HFFc6 (cell line): ENCODE data around the gene TECPR2. TPM values are rescaled to one million over a fixed set of nuclear protein-coding genes. Genes with fewer than 3 reads are reported as not detected.

Source experiments
- DNase-seq: peaks from one replicate; pipeline ENCODE4 v3.0.0-alpha.2; 2018
- H3K27ac Mint-ChIP-seq: 2 replicates; pipeline ENCODE4 v1.8.0; 2020; ENCODE audit warnings: mild to moderate bottlenecking, mixed read lengths
- H3K27me3 Mint-ChIP-seq: 2 replicates; pipeline ENCODE4 v1.8.0; 2021; ENCODE audit warnings: mild to moderate bottlenecking, moderate library complexity, mixed read lengths; ENCODE audit not compliant: insufficient read depth
- H3K36me3 Mint-ChIP-seq: 2 replicates; pipeline ENCODE4 v1.8.0; 2021; ENCODE audit warnings: low read depth, mixed read lengths
- H3K4me1 Mint-ChIP-seq: 2 replicates; pipeline ENCODE4 v1.8.0; 2020; ENCODE audit warnings: low read depth, mixed read lengths
- H3K4me3 Mint-ChIP-seq: 2 replicates; pipeline ENCODE4 v1.8.0; 2020; ENCODE audit warnings: mild to moderate bottlenecking, moderate library complexity, mixed read lengths
- H3K9me3 Mint-ChIP-seq: 2 replicates; pipeline ENCODE4 v1.8.0; 2020; ENCODE audit warnings: mild to moderate bottlenecking, mixed read lengths
- CTCF ChIP-seq: fragments of 200-600 bp; sonication (generic); IDR thresholded peaks from 2 replicates; pipeline ENCODE4 v1.5.0; 2021; ENCODE audit warnings: antibody characterized with exemption, mild to moderate bottlenecking
- total RNA-seq, 6 experiments: library from RNA; stranded (reverse); fragmentation: NEBNext Ultra II Directional; extraction: Animal tissue kit (Norgen Biotek cat#: 25700); gene quantifications; 2 replicates in 1 of 6; 3 replicates in 5 of 6; pipeline ENCODE4 v1.2.3, GENCODE V29; 2021

Gene TECPR2
- total RNA-seq, 6 experiments from 2014 or later: 22.0 to 29.6 (median 26.4) TPM

GRCh38 chr14:102445641-102446040 lies 82.9 kb downstream of the TECPR2 start:
- DNase-seq: no peak
- H3K27ac Mint-ChIP-seq: no peak overlapping the region
- H3K9me3 Mint-ChIP-seq: no peaks in the 10 kb centered on the region
- no peak for TF ChIP-seq CTCF
- peaks cover 5% of the 10 kb centered on the region; the same call in 1 of the 2 replicates for H3K36me3 Mint-ChIP-seq
- no peaks in the 10 kb centered on the region for H3K4me1 Mint-ChIP-seq
- H3K4me3 Mint-ChIP-seq: no peak overlapping the region
- H3K27me3 Mint-ChIP-seq: no peaks in the 10 kb centered on the region

- Mint-ChIP-seq H3K9me3 (no peaks in the 10 kb centered on the region), H3K36me3 (peaks cover 9% of the 10 kb centered on the region), H3K4me3 (no peak overlapping the region), H3K4me1 (no peaks in the 10 kb centered on the region), H3K27me3 (no peaks in the 10 kb centered on the region), H3K27ac (no peak overlapping the region)
- no peak for TF ChIP-seq CTCF
- DNase-seq: no peak
These were observed 87.7 kb downstream of the TECPR2 start for GRCh38 chr14:102450206-102451063.

GRCh38 chr14:102451064-102451352 lies 88.3 kb downstream of the TECPR2 start:
- no peaks in the 10 kb centered on the region for H3K9me3 Mint-ChIP-seq
- no peaks in the 10 kb centered on the region for H3K27me3 Mint-ChIP-seq
- no peak for DNase-seq
- no peaks in the 10 kb centered on the region for H3K4me1 Mint-ChIP-seq
- no peak overlapping the region for H3K4me3 Mint-ChIP-seq
- no peak overlapping the region for H3K27ac Mint-ChIP-seq
- no peak for TF ChIP-seq CTCF
- H3K36me3 Mint-ChIP-seq: peaks cover 4% of the 10 kb centered on the region

GRCh38 chr14:102452302-102452701 lies 89.6 kb downstream of the TECPR2 start:
- Mint-ChIP-seq H3K4me3 (no peak overlapping the region), H3K9me3 (no peaks in the 10 kb centered on the region), H3K27me3 (no peaks in the 10 kb centered on the region), H3K4me1 (no peaks in the 10 kb centered on the region), H3K36me3 (peaks cover 4% of the 10 kb centered on the region), H3K27ac (no peak overlapping the region)
- no peak for DNase-seq
- no peak for TF ChIP-seq CTCF

GRCh38 chr14:102454711-102455110 lies 92.0 kb downstream of the TECPR2 start:
- Mint-ChIP-seq H3K36me3 (peaks cover 4% of the 10 kb centered on the region), H3K27ac (no peak overlapping the region), H3K9me3 (no peaks in the 10 kb centered on the region), H3K27me3 (no peaks in the 10 kb centered on the region), H3K4me1 (no peaks in the 10 kb centered on the region), H3K4me3 (no peak overlapping the region)
- no peak for TF ChIP-seq CTCF
- DNase-seq: no peak
